RWPE2 (cell line): ENCODE data around the gene AVP.
A peak's percentile ranks its signal among the peaks of the same experiment; 100 is the strongest.

Experiments used
- ATAC-seq: fragments of 200-7000 bp; cut with Tn5 transposase; 3 replicates; pipeline ENCODE4 v1.9.1; 2021; ENCODE audit warnings: low read depth
- DNase-seq: peaks from one replicate; pipeline ENCODE4 v3.0.0-alpha.2; 2020; ENCODE audit warnings: low spot score
- H3K27ac ChIP-seq: fragments of 450-650 bp; 2 replicates; pipeline ENCODE4 v1.5.1; 2017; ENCODE audit warnings: mild to moderate bottlenecking; ENCODE audit not compliant: poor library complexity, severe bottlenecking
- H3K27me3 ChIP-seq: fragments of 250-450 bp; sonication (Bioruptor Pico); 2 replicates; pipeline ENCODE4 v1.5.1; 2021; ENCODE audit warnings: mild to moderate bottlenecking, moderate library complexity; ENCODE audit not compliant: insufficient read depth, poor library complexity, severe bottlenecking
- H3K36me3 ChIP-seq: fragments of 250-450 bp; sonication (Bioruptor Pico); 2 replicates; pipeline ENCODE4 v1.5.1; 2020; ENCODE audit warnings: low read depth, mild to moderate bottlenecking, moderate library complexity
- H3K4me1 ChIP-seq: fragments of 250-450 bp; sonication (Bioruptor Pico); 2 replicates; pipeline ENCODE4 v1.5.1; 2021; ENCODE audit warnings: mild to moderate bottlenecking, moderate library complexity; ENCODE audit not compliant: insufficient read depth, poor library complexity, severe bottlenecking
- H3K4me3 ChIP-seq: fragments of 250-450 bp; sonication (Bioruptor Pico); 2 replicates; pipeline ENCODE4 v1.5.1; 2021; ENCODE audit warnings: mild to moderate bottlenecking, moderate library complexity; ENCODE audit not compliant: severe bottlenecking
- H3K9me3 ChIP-seq: fragments of 250-450 bp; sonication (Bioruptor Pico); 2 replicates; pipeline ENCODE4 v1.5.1; 2021; ENCODE audit warnings: mild to moderate bottlenecking, moderate library complexity; ENCODE audit not compliant: severe bottlenecking
- TF ChIP-seq, protein P1 (sequence below): fragments of 450-650 bp; IDR thresholded peaks from one replicate; pipeline ENCODE4 v1.5.1; 2017; ENCODE audit warnings: mild to moderate bottlenecking, moderate library complexity; ENCODE audit not compliant: poor library complexity, severe bottlenecking

Gene AVP

GRCh38 chr20:3088031-3088430, 3.5 kb upstream of the AVP start:
- H3K27me3 ChIP-seq: peaks cover 19% of the 10 kb centered on the region
- no peaks in the 10 kb centered on the region for H3K4me1 ChIP-seq
- TF ChIP-seq, protein P1, sequence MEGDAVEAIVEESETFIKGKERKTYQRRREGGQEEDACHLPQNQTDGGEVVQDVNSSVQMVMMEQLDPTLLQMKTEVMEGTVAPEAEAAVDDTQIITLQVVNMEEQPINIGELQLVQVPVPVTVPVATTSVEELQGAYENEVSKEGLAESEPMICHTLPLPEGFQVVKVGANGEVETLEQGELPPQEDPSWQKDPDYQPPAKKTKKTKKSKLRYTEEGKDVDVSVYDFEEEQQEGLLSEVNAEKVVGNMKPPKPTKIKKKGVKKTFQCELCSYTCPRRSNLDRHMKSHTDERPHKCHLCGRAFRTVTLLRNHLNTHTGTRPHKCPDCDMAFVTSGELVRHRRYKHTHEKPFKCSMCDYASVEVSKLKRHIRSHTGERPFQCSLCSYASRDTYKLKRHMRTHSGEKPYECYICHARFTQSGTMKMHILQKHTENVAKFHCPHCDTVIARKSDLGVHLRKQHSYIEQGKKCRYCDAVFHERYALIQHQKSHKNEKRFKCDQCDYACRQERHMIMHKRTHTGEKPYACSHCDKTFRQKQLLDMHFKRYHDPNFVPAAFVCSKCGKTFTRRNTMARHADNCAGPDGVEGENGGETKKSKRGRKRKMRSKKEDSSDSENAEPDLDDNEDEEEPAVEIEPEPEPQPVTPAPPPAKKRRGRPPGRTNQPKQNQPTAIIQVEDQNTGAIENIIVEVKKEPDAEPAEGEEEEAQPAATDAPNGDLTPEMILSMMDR: no peak
- ATAC-seq (no peak), DNase-seq (no peak)
- no peaks in the 10 kb centered on the region for H3K36me3 ChIP-seq
- H3K27ac ChIP-seq: no peak overlapping the region
- H3K9me3 ChIP-seq: no peaks in the 10 kb centered on the region
- H3K4me3 ChIP-seq: no peak overlapping the region

- Histone ChIP-seq H3K9me3 (no peaks in the 10 kb centered on the region), H3K4me3 (no peak overlapping the region), H3K4me1 (no peaks in the 10 kb centered on the region), H3K36me3 (no peaks in the 10 kb centered on the region), H3K27me3 (peaks cover 26% of the 10 kb centered on the region), H3K27ac (no peak overlapping the region)
- DNase-seq (no peak), ATAC-seq (no peak)
- TF ChIP-seq, protein P1: no peak
These were observed 1.1 kb upstream of the AVP start for GRCh38 chr20:3085571-3086072.

GRCh38 chr20:3084986-3085360, 449 bp upstream of the AVP start:
- H3K36me3 ChIP-seq: no peaks in the 10 kb centered on the region
- H3K4me3 ChIP-seq: no peak overlapping the region
- no peaks in the 10 kb centered on the region for H3K9me3 ChIP-seq
- TF ChIP-seq, protein P1: no peak
- no peak for ATAC-seq
- DNase-seq: no peak
- H3K27me3 ChIP-seq: peaks cover 26% of the 10 kb centered on the region
- H3K4me1 ChIP-seq: no peaks in the 10 kb centered on the region
- no peak overlapping the region for H3K27ac ChIP-seq

GRCh38 chr20:3082955-3083952, 1.3 kb downstream of the AVP start:
- Histone ChIP-seq H3K27me3 (peaks cover 26% of the 10 kb centered on the region), H3K4me3 (no peak overlapping the region), H3K9me3 (no peaks in the 10 kb centered on the region), H3K4me1 (no peaks in the 10 kb centered on the region), H3K36me3 (no peaks in the 10 kb centered on the region), H3K27ac (no peak overlapping the region)
- TF ChIP-seq, protein P1: no peak
- DNase-seq (no peak), ATAC-seq (peak; percentile 18; the same call in 1 of the 3 replicates)
